ENCODE data around the gene CMTR1. TPM values are rescaled to one million over a fixed set of nuclear protein-coding genes. Genes with fewer than 3 reads are reported as not detected.

The CMTR1 gene
- polyA plus RNA-seq, 1 of the 3 experiments (the other 2 are of a cell fraction), result 19.8 TPM

DNA sequence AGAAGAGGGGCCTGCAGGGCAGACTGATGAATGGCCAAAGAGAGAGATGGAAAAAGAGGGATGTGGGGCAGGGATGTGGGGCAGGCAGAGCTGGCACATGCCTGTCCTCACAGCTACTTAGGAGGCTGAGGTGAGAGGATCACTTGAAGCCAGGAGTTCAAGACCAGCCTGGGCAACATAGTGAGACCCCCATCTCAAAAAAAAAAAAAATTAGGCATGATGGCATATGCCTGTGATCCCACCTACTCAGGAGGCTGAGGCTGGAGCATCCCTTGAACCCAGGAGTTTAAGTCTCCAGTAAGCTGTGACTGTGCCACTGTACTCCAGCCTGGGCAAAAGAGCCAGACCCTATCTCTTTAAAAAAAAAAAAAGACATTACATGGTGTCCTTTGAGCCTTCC lies 44.4 kb upstream of the CMTR1 start (continued):
- TF ChIP-seq, protein P1, sequence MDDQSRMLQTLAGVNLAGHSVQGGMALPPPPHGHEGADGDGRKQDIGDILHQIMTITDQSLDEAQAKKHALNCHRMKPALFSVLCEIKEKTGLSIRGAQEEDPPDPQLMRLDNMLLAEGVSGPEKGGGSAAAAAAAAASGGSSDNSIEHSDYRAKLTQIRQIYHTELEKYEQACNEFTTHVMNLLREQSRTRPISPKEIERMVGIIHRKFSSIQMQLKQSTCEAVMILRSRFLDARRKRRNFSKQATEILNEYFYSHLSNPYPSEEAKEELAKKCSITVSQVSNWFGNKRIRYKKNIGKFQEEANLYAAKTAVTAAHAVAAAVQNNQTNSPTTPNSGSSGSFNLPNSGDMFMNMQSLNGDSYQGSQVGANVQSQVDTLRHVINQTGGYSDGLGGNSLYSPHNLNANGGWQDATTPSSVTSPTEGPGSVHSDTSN (IDR thresholded peaks at IDR 0.05), result no peak
- TF ChIP-seq EZH2phosphoT487 (IDR thresholded peaks at IDR 0.05; ENCODE audit: borderline replicate concordance, low read depth) (no peak), MXI1 (IDR thresholded peaks at IDR 0.05; ENCODE audit: low read depth, low read length) (no peak), FOSL2 (IDR thresholded peaks at IDR 0.05; ENCODE audit: borderline replicate concordance, low read depth) (no peak), SIN3A (IDR thresholded peaks at IDR 0.05; ENCODE audit: borderline replicate concordance, low read depth, low read length) (no peak)

- peaks cover 10 to 34% of the 10 kb centered on the region in 2 experiments for H3K36me3 ChIP-seq (replicated peaks in 1 of 2; ENCODE audit: control insufficient read depth in 1 of 2, insufficient read depth in 2 of 2, low read length in 1 of 2)
- H3K4me1 ChIP-seq (ENCODE audit: control insufficient read depth in 1 of 2, insufficient read depth in 2 of 2, low read depth in 1 of 2, low read length in 1 of 2), result peaks cover 0 to 15% of the 10 kb centered on the region in 2 experiments; a peak in 1 of 4 replicates
- no peaks in the 10 kb centered on the region for H3K9me3 ChIP-seq
- WGBS (ENCODE audit: low lambda C conversion rate), result 94% methylated on average over 3 of the region's 3 CpGs
- H3K4me2 ChIP-seq, result no peak overlapping the region
- peaks cover 4% of the 10 kb centered on the region for H3F3A ChIP-seq (replicated peaks; ENCODE audit: insufficient read depth)
- H4K20me1 ChIP-seq (ENCODE audit: insufficient read depth), result no peaks in the 10 kb centered on the region
- no peak for DNase-seq
- CTCF ChIA-PET, result interaction anchor here (1.0 kb wide), 1 partner anchor 8 kb away, joined by 5 read pairs; no protein-coding TSS in a partner anchor
- H3K27ac ChIP-seq (ENCODE audit: low read depth in 2 of 2, low read length in 1 of 2), result no peak overlapping the region
- H3K9ac ChIP-seq, result no peak overlapping the region
- no peaks in the 10 kb centered on the region for H3K79me2 ChIP-seq (ENCODE audit: insufficient read depth)
- TF ChIP-seq IRF3 (IDR thresholded peaks at IDR 0.05; ENCODE audit: low read depth, low read length) (no peak), CHD2 (IDR thresholded peaks at IDR 0.05; ENCODE audit: low read length, partially characterized antibody) (no peak), NFIC (IDR thresholded peaks at IDR 0.05; ENCODE audit: borderline replicate concordance) (no peak), GABPA (IDR thresholded peaks at IDR 0.05; ENCODE audit: low read depth) (no peak), ELF1 (IDR thresholded peaks at IDR 0.05) (no peak), NRF1 (IDR thresholded peaks at IDR 0.05; ENCODE audit: low read depth, low read length) (no peak), FOXM1 (IDR thresholded peaks at IDR 0.05; ENCODE audit: low read depth) (no peak), TEAD4 (IDR thresholded peaks at IDR 0.05; ENCODE audit: borderline replicate concordance, insufficient read depth) (no peak), EZH2phosphoT487 (IDR thresholded peaks at IDR 0.05; ENCODE audit: borderline replicate concordance, low read depth) (no peak), TAF1 (IDR thresholded peaks at IDR 0.05; ENCODE audit: borderline replicate concordance, low read depth, low read length) (no peak), RFX5 (IDR thresholded peaks at IDR 0.05; ENCODE audit: low read length) (no peak), USF1 (IDR thresholded peaks at IDR 0.05; ENCODE audit: borderline replicate concordance, low read depth) (no peak), FOXJ3 (CRISPR knock-in tag; IDR thresholded peaks at IDR 0.05) (no peak), JUND (IDR thresholded peaks at IDR 0.05) (no peak)
- TF ChIP-seq, protein P2, sequence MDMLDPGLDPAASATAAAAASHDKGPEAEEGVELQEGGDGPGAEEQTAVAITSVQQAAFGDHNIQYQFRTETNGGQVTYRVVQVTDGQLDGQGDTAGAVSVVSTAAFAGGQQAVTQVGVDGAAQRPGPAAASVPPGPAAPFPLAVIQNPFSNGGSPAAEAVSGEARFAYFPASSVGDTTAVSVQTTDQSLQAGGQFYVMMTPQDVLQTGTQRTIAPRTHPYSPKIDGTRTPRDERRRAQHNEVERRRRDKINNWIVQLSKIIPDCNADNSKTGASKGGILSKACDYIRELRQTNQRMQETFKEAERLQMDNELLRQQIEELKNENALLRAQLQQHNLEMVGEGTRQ (IDR thresholded peaks at IDR 0.05; ENCODE audit: borderline replicate concordance, low read depth, low read length), result no peak
- no peak overlapping the region for H2AFZ ChIP-seq (ENCODE audit: low read depth)
- no peaks in the 10 kb centered on the region for H3K9me2 ChIP-seq
- POLR2A ChIA-PET, result no interaction called here
- no peaks in the 10 kb centered on the region for H3K27me3 ChIP-seq (ENCODE audit: insufficient read depth)
- H3K4me3 ChIP-seq (ENCODE audit: low read depth in 2 of 2, low read length in 1 of 2), result no peak overlapping the region
Observed at GRCh38 chr6:37389857-37390256, 43.2 kb upstream of the CMTR1 start.

Measured in SK-N-SH (cell line).